COLO668 (cell line): ENCODE measurements around the gene RBM23.
"Not testable (repeated sequence)": the region's sequence is repeated elsewhere in the genome, so short reads cannot be mapped to it uniquely, and the experiment has no call there.

Experiments
- DNase-seq: peaks from one replicate; lab custom pipeline; 2025; ENCODE audit not compliant: unreplicated experiment; lab: John Stamatoyannopoulos, UW

RBM23 gene

DNA sequence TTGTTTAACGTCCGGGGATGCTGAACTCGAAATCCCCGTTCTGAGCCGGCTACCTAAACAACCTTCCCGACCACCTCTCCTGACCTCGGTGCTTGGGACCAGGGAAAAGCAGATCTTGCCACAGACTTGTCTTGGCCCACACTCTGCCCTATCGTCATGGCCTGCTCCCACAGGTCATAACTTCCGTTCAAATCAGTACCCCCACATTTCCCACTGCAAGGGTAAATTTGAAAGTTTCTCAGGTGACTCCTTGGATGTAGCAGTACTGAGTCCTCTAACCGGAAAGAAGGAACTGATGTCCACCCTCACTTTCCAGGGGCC, 612 bp upstream of the RBM23 start:
- no peak for DNase-seq

DNA sequence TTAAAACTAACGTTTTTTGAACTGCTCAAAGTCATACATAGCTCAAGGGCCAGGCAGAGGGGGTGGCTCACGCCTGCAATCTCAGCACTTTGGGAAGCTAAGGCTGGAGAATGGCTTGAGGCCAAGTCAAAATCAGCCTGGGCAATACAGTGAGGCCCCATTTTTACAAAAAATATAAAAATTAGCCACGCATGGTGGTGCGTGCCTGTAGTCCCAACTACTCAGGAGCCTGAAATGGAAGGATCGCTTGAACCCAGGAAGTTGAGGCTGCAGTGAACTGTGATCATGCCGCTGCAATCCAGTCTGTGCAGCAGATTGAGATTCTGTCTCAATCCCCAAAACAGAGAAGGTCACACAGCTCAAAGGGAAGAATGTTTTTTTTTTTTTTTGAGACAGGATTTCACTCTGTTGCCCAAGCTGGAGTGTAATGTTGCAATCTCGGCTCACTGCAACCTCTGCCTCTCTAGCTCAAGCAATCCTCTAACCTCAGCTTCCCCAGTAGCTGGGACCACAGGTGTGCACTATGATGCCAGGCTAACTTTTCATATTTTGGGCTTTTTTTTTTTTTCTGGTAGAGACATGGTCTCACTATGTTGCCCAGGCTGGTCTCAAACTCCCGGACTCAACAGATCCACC, 2.9 kb downstream of the RBM23 start:
- DNase-seq = no peak

DNA sequence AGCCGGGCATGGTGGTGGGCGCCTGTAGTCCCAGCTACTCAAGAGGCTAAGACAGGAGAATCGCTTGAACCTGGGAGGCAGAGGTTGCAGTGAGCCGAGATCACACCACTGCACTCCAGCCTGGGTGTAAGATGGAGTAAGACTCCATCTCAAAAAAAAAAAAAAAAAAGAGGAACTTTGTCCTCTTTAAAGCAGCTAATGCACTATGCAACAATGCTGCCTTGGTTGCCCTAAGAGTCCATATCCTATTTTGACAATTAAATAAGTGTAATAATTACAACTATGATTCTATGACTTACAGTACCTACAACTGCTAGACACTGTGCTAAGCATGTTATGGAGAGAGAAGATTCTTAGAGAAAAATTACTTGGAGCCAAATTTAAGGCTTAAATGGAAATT, 4.1 kb downstream of the RBM23 start:
- not testable (repeated sequence) for DNase-seq

DNA sequence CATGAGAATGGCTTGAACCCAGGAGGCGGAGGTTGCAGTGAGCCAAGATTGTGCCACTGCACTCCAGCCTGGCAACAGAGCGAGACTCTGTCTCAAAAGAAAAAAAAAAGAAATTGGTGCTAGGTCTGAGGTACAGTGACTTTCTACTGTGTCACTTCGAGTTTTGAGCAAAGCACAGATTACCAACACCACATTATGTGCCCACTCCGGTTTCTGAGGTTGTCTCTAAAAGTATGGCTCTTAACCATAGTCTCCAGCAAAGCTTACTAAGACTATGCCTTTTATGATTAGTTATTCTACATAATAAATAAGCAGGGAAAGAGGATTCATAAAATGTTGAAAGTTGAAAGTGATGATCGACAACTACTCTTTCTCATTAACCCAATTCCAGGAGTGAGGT, 8.0 kb downstream of the RBM23 start:
- DNase-seq = no peak

DNA sequence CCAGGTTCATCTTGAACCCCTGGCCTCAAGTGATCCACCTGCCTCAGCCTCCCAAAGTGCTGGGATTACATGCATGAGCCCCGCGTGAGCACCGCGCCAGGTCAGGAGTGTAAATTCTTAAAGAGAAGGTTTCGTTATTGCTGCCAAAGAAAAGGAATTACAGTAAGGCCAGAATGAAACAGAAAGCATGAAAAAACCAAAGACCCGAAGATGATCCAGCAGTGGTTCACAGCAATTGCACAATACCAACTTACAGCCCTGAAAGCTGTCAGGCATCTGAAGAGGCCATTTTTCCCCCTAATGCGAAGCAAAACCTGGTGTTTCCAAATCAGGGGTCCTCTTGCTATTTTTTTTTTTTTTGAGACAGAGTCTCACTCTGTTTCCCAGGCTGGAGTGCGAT, 10.3 kb downstream of the RBM23 start:
- no peak for DNase-seq

DNA sequence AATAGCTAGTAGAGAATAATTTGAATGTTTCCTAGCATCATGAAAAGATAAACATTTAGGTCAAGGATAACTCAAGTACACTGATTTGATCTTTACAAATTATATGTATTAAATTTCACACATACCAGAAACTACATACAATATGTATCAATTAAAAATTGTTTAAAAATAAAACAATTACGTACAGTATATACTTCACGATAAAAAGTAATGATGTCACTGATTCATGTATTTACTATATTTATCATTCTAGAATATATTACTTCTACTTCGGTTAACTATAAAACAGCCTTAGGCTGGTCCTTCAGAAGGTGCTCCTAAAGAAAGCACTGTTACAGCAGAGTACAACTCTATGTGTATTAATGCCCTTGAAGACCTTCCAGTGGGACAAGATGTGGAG, 11.5 kb downstream of the RBM23 start:
- no peak for DNase-seq

DNA sequence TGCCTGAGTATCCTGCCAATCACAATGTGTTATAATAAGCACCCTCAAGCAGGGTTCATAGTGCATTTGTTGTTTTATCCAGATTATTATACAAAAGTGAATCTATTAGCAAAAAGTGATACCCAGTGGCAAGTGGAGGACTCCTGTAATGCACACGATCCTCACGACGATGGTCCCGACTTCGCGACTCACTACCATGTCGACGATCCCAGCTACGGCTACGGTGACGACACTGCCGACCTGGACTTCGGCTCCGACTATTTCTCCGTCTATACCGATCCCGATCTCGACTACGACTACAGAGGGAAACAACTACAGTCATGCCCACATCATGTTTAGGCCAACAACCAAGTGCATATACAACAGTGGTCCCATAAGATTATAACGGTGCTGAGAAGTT, 12.9 kb downstream of the RBM23 start:
- no peak for DNase-seq

DNA sequence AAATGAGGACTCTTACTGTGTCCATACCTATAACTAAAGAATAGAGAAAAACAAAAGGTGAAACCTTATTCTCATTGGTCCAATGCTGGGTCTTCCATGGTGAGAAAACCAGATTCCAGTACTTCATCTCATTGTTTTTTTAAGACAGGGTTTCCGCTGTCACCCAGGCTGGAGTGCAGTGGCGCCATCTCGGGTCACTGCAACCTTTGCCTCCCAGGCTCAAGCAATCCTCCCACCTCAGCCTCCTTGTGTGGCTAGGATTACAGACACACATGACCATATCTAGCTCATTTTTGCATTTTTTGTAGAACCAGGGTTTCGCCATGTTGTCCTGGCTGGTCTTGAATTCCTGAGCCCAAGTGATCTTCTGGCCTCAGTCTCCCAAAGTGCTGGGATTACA, 13.3 kb downstream of the RBM23 start:
- DNase-seq = no peak

DNA sequence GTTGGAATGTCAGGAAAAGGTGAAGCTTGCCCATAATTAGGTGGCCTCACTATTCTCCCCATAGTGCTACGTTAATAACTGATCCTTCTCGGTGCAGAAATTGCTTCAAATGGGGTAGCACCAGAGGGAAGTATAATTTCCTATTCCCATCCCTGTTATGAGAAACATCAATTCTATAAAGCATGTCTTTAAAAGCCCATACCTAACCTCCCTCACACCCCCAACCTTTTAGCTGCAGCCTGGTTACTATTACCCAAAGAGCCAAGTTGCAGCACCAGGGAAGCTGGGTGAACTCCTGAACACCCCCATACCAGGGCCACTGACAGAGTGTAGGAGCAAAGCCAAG, 15.2 kb downstream of the RBM23 start:
- DNase-seq = no peak

DNA sequence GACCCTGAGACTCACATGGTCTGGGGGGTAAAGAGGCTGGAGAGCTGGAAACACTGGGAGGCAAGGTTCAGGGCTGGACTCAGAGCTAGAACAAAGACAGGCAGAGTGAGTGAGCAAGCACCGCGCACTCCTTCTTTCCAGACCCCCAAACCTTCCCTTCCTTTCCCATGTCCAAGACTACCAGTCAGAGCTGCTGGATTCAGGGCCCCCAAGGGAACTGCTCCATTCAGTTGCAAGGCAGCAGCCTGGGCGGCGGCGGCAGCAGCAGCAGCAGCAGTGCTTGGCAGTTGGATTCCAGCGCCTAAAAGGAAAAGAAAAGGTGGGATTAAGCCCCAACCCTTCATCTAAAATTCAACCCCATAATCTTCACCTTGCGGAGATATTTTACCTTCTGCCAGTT, 17.1 kb downstream of the RBM23 start:
- no peak for DNase-seq

DNA sequence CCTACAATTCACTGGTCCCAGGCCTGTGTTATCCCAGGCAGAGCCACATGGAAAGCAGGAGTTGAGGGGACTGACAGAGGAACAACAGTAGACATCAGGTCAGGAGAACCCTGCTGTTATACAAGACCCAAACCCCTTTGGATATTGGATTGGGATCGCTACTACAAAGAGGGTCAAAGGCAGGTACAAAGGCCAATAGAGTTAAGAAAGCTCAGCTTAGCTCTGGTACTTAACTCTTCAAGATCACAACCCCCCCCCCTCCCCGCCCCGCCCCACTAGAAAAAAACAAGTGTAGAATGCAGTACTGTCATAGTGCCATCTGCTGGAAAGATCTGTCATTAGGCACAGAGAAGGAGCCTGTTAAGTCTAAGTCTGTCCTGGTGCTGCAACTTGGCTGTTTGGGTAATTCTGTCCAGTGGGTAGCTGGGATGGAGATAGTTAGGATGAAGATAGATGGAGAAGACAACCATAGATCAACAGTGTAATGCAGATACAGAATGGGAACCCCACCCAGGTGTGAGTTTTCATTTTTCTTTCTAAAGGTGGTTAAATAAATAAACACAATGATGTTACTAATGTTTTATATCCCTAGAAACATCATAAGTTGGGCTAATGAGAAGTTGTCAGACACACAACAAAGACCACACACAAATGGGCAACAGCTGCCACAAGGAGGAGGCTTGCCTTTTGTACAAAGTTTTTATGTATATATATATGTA, 18.7 kb downstream of the RBM23 start:
- DNase-seq = peak; percentile 21

DNA sequence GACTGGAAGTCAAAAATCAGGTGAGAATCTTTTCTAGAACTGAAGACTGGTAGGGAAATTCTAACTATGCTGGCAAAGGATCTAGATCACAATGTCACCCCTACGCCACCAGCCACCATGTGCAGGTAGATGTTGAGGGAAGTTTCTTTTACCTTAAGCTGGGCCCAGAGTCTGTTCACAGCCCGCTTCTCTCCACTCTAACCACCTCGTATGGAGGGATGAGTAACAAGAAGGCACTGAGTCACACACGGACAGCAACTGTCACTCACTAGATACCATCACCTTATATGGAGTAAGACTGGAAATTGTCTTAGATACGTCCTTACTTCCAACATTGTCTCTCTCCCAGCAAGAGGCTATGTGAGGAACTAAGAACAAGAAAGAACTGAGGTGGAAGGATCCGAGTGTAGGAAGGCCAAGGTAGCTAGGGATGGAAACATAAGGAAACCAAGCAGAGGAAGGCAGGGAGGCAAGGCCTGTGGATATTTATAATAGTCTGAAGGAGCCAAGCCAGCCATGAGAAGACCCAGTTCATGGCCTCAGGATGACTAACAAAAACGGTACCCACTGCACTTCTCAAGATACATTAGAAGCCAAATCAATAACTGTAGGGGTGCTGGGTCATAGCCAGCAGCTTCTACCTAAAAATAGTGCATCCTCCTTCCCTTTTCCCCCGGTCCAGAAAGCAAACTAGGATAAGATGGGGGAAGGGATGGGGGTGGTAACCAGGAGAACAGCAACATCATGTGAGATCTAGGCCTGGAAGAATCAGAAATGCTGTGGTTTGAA, 20.5 kb downstream of the RBM23 start:
- no peak for DNase-seq

DNA sequence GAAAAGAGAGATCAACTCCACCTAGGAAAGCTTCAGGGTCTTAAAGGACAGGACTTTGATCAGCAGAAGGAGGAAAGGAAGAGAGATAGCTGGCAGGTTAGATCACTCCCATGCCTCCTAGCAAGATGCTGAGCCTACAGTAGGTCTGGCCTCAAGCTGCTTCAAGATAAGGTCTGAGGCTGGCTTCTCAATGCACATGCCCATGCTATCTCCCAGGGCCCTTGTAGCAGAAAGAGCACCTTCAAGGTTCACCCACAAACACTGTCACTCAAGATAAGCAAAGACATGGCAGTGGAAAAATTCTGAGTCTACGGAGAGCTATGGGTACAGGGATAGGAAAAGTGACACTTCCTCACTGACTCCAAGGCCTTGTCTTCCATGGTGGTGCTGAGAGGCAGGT, 21.6 kb downstream of the RBM23 start:
- DNase-seq = no peak

DNA sequence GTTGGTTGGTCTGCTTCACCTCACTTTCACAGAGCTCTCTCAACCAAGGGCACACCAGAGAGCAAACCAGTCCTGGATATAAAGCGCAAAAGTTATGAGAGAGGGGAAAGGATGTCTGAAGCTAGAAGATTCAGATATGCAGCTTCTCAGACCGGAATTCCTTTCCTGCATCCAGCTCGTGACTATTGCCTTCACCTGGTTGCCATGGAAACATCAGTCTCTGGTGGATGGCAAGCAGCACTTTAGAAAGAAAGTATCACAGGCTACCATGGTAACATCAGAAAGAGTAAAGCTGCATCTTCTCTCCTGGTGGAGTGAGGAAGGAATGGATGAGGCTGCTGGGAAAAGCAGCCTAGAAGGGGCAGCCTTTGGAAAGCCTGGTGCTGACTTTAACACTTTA, 22.2 kb downstream of the RBM23 start:
- no peak for DNase-seq

DNA sequence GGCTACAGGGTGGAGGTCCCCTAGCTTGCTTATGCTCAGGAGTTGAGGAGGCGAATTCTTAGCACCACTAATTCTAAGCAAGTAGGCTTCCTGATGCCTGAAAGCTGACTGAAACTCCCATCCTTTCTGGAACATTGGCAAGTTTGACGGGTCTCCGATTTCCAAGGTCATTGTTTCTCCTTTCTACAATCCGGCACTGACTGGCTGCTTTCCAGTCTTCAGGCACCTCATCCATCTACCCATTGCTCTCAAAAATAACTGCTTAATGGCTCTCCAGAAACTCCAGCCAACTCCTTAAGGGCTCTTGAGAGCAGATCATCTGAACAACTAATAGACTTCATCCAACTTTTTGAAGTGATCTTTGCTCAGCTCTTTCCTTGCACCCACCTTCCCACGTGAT, 22.6 kb downstream of the RBM23 start:
- no peak for DNase-seq

DNA sequence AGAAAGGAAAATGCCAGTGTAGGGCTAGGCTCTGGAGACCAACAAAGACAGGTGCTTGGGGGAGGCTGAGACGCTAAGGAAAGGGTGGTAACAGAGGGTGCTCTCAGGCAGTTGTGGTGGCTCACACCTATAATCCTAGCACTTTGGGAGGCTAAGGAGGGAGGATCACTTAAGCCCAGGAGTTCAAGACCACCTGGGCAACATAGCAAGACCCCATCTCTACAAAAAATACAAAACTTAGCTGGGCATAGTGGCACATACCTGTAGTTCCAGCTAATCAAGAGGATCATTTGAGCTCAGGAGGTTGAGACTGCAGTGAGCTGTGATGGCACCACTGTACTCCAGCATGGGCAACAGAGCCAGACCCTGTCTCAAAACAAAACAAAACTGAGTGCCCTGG, 23.5 kb downstream of the RBM23 start:
- DNase-seq = no peak

DNA sequence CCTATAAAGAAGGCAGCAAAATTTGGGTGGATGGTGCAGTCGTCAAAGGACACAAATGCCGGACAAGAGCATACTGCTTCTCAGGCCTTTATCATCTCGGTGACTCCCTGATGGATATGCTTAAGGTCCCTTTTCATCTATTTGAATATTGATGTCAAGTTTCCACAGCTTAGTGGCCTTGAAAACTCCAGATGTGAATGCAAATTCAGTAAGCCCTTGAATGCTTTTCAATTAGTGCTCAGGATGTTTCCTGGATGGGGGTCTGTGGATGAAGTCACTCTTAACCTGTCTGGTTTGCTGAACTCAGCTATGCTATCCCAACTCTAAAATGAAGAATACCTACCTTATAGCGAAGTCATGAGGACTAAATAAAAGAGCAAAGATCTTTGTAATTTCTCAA, 25.2 kb downstream of the RBM23 start:
- DNase-seq = no peak

DNA sequence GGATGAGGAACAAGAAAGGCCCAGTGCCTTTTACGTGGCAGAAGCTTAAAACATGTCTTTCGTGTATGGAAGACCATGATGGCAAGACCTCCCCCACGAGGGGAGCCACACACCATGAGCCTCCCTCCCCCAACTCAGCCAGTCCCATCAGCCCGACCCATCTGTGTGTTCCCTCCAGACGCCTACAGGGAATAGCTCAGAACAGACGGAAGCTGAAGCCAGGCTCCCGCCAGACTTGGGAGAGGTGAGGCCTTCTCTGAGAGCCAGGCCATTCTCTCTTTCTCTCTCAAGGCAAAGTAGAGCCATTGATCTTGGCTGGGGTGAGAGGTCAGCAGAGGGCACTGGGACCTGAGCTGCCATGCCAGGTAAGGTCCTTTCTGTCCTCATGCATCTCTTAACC, 26.5 kb downstream of the RBM23 start:
- DNase-seq = no peak

DNA sequence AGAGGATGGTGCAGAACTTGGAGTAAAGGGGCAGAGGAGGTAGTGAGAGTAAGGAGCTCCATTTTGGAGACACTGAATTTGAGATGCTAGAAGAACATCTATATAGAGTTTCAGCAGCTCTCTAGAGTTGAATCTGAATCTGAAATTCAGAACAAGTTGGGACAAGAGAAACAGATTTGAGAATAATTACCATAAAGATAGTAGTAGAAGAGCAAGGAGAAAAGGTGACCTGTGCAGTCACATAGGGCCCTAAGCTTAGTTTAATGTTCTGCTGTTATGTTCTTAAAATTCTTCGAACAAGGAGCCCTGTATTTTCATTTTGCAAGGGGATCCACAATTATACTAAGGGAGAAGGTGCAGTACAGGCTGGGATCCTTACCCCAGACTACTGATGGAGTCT, 28.5 kb downstream of the RBM23 start:
- no peak for DNase-seq

DNA sequence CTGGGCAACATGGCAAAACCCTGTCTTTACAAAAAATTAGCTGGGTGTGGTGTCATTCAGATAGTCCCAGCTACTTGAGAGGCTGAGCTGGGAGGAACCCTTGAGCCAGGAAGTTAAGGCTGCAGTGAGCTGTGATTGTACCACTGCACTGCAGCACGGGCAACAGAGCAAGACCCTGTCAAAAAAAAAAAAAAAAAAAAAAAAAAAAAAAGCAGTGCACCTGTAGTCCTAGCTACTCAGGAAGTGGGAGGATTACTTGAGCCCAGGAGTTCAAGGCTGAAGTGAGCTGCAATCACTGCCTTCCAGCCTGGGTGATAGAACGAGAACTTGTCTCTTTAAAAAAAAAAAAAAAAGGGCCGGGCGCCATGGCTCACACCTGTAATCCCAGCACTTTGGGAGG, 30.3 kb downstream of the RBM23 start:
- DNase-seq = no peak

DNA sequence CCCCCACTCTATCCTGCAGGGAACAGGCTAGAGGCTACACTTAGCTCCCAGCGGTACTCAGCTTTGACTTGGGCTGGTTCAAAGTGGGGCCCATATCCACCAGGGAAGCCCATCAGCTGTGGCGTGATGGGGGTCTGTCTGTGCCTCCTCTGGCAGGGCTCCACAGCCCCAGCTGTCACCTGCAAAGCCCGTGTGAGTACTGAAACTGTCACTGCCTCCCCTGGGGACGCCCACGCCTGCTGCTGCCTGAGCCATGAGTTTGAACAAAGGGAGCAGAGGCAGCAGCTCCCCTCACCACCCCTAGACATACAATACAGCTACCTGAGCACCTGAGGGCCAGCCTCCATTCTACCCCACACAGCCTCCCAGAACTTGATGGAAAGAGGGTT, 31.0 kb downstream of the RBM23 start:
- no peak for DNase-seq

DNA sequence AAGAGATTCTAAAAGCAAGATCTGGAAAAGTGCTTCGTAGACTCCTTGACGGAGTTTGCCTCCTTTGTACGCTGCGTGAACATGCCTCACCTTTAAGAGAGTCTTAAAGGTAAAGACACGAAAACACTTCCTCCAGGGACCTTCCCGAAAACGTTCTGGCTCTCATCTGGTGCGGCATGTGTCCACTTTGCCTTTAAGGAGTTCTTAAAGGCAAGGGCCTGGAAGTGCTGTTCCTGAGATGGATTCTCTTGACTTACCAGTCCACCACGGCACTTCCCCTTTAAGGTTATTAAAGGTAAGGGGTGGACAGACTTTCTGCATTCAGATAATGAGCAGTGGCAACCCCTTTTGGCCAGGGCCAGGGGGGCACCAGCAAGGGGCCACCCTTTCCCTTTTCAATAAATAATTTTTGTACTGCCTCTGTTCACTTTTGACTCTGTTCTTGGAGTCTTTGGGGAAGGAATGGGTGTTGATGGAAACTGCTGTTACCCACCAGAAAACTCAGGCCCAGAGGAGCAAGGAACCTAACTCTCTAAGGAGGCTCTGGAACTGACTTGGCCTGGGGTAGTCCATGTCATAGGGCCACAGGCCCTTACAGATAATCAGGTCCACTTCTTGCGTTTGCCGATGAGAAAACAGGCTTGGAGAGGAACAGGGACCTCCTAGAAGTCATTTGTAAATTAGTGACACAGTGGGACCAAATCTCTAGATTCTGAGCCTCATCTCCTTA, 31.5 kb downstream of the RBM23 start:
- DNase-seq = peak; percentile 67
